GM19328 (cell line): ENCODE data around the gene ADAMTS19.

Source experiments
- ATAC-seq: cut with Tn5 transposase; IDR thresholded peaks from one replicate; pipeline ENCODE4 v1.9.1; 2021; ENCODE audit warnings: mild to moderate bottlenecking, moderate library complexity; ENCODE audit not compliant: unreplicated experiment

Gene ADAMTS19

GRCh38 chr5:129664336-129664937 lies 204.3 kb downstream of the ADAMTS19 start:
- ATAC-seq = no peak

DNA sequence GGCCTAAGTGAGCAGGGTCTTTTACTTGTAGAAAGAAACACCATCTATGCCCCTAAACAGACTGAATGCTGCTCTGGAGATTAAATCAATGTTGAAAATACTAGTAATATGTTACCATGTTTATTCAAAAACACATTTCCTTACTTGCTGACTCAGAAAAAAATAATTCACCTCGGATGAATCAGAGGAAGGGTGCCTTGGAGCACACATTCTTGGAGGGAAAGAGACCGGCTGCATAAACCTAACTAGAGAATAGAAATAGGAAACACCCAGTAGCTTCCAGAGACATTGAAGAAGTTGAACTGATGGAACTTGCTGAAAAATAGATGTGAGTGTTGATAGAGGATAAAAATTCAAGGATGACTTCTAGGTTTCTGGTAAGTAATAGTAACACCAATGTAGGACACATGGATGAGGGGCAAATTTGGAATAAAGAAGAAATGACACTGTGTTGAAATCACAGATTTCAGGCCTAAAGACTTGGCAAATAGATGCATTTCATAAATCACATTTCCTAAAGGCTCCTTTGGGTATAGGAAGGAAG lies 210.9 kb downstream of the ADAMTS19 start:
- no peak for ATAC-seq

DNA sequence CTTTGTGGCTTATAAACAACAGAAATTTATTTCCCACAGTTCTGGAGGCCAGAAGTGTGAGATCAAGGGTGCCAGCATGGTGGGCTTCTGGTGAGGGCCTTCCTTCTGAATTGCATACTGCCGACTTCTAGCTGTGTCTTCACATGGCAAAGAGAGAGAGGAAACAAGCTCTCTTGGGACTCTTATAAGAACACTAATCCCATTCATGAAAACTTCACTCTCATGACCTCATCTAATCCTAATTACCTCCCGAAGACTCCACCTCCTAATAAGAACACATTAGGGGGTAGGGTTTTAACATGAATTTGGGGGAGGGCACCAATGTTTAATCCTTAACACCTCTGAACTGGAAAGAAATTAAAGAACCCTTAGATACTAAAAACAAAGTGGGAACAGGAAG lies 211.9 kb downstream of the ADAMTS19 start:
- no peak for ATAC-seq

DNA sequence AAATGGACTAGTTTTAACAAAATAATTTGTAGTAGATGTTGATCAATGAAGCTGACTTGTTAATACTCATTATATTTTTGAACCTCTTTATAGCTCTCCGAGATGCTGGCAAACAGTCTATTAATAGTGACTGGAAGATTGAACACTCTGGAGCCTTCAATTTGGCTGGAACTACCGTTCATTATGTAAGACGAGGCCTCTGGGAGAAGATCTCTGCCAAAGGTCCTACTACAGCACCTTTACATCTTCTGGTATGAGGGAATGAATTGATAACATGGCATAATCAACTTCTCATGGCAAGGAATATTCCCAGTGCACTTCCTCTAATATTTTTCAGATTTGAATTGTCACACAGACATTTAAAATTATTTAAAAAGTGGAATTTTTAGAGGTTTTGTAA lies 219.6 kb downstream of the ADAMTS19 start:
- ATAC-seq = no peak

DNA sequence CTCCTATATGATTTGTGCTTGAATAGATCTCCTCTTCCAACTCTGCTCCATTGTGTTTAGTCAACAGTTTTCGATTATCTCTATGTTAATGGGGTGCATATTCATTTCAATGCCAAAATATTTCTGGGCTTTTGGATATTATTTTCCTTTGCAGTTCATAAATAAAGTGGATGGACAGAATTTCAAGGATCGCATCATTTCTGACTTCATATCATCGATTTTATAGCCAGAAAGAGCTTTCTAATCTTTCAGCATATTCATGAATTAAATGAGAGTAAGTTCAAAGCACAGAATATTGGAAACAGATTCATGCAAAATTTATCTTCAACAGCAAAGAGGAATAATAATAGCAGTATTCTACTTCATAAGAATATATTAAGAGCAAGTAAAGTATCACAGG lies 227.8 kb downstream of the ADAMTS19 start:
- no peak for ATAC-seq

DNA sequence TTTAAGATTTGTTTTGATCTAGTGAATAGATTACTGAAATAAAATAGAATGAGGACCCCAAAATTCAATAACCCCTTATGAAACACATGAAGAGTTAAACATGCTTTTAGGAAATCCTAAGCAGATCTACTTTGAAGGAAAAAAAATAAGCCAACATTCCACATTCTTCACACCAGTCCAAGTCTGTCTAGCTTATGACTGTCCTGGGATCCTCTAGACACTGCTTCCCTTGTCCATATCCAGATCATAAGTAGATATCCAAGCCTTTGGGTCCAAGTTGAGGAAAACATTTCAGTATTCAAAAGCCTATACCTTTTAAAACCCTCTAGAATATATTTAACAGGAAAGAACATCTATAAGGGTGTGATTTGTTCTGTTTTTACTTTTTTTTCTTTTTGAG lies 228.9 kb downstream of the ADAMTS19 start:
- no peak for ATAC-seq

DNA sequence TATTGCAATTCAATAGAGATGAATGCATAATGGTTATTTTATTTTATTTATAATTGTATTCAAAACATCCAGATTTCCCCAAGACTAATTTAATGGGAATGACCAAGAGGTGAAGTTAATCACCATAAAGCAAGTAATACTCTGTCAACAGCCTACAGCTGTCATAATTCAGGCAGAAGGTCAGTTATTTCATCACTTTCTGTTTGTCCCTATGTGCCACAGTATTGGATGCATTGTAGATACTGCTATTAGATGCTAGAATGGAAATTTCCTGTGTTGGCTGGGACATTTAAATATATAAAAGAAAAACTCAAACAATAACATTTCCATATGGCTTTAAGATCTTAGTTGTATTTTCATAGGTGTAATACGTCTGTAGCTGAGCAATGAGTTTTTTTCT lies 231.1 kb downstream of the ADAMTS19 start:
- no peak for ATAC-seq

DNA sequence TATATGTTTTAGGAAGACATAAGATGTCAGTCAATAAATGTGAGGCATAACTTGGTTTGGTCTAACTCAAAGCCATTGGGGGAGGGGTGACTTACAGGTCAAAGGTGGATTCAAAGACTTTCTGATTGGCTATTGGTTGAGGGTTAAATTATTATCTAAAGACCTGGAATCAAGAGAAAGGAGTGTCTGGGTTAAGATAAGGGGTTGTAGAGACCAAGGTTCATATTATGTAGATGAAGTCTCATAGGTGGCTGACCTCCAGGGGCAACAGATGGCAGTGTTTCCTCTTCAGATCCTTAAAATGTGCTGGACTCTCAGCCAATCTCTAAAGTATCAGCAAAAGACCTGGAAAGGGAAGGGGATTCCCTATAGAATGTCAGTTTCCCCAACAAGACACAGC lies 236.5 kb downstream of the ADAMTS19 start:
- ATAC-seq = no peak

- no peak for ATAC-seq
Measured at GRCh38 chr5:129698661-129699060, 238.6 kb downstream of the ADAMTS19 start.

DNA sequence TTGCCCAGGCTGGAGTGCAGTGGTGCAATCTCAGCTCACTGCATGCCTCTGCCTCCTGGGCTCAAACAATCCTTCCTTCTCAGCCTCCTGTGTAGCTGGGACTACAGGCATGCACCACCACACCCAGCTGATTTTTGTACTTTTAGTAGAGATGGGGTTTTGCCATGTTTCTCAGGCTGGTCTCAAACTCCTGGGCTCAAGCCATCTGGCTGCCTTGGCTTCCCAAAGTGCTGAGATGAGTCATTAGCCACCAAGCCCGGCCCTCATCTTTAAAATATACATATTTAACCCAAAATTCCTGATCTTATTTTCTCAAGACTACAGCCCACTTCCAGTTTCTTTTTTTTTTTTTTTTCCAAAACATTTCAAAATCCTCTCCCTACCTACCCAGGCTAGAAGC lies 256.1 kb downstream of the ADAMTS19 start:
- ATAC-seq = no peak

DNA sequence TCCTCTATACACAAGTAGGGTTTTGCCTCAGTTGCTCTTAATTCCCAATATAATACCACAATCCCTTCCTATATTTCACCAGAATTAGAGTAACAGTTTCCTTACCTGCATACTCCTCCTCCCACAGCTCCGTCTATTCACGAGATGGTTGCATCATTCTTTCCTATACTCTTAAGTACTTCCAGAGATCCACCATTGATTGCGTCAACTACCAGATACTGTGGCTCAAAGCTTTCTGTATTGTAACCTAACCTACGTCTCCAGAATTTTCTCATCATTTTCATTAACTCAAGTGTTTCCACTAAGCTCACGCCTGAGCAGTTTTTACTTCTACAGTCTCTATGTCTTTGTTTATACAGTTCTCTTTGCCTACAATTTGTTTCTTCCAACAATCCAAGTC lies 256.6 kb downstream of the ADAMTS19 start:
- ATAC-seq = no peak

DNA sequence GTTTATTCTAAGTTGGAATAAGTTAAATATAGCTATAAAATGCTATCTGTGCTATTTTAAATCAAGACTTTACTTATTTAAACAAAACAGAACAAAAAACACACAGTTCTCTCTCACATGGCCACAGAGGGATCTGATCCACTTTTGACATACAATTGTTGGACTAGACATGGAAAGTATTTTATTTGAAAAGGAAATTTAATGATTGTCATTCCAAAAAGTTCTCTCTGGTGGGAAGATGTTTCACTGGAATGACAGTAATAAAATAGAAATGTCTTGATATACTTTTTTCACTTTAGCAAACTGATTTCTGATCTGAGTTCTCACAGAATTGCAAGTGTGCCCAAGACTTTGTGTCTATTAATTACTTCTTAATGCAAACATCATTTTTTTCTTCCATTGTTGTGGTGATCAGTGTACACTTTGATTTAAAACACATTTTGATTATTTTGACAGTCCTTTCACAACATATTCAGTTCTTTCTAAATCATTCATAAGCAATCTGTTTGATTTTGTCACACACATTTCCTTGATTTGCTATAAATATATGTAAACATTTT lies 257.7 kb downstream of the ADAMTS19 start:
- ATAC-seq = no peak

GRCh38 chr5:129718471-129719090 lies 258.5 kb downstream of the ADAMTS19 start:
- no peak for ATAC-seq

DNA sequence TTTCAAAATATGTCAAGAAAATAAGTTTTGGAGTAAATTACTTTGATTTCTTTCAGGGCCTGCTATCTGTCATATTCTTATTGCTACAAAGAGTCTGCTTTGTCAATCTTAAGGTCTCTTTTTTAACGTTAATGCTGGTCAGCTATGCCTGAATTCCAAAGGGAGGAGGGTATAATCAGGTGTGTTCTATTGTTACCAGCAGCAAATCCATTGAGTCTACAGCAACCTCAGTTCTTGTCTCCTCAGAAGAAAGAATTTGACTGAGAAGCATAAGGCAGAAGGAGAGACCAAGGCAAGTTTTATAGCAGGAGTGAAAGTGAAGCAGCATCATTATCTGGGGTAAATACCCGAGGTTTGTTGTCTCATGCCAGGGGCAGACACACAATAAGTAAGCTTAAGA lies 264.1 kb downstream of the ADAMTS19 start:
- ATAC-seq = no peak

DNA sequence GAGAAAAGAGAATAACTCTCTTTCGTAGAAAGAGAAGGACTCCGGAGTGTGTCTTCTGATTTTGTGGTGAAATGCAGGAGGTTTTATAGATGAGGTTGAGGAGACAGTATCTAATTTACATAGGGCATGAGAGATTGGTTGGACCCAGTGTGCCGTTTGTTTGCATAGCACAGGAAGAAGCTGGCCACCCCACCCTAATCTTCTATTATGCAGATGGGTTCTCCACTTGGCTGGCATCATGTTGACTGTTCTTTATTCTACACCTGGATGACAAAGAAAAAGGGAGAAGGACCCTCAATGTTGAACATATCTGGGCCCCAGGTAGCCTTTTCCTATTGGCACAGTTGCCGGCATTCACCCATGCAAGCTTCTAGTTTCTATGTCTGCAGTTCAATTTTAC lies 264.5 kb downstream of the ADAMTS19 start:
- ATAC-seq = no peak

DNA sequence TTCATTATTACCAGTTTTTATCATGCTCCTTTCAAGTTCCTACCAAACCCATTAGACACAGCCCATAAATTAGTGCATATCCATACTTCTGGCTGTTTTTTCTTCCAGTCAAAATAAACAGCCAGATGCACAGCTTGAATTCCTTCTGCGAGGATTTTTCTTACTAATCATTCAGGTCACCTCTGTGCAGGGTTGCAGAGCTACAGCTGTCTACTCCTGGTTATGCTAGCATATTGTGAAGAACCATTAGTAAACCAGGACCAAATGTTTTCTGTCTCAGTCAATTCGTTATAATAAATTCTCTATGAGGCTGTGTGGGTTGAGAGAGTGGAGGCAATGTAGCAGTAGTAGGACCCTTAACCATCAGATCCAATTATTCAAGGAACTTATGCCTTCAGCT lies 279.7 kb downstream of the ADAMTS19 start:
- ATAC-seq = no peak

DNA sequence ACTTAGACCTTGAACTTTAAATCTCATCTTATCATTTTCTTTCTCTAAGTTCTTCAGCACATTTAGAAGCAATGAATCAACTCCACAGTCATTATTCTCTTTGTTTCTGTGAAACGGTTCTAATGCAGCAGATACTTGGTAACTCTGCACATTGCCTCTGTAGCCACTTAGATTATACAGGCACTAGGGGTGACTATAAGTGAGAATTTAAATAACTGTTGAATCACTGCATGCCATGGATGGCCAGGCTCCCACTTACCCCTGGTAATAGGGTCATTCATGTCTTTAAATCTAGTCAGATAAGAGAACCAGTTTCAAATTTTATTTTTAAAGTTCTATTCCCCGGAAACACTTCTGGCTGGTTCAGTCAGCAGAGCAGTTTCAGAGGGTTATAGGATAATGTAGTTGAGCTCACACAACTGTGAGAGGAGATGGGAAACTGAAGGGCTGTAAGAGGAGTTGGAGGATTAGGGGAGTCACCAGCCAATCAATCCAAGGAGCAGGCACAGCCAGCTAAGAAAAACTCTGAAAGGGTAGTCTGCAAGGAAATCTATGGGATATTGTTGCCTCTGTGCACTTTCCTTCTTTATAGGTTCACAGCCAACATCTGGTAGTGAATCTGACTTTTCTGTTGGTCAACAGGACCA lies 283.6 kb downstream of the ADAMTS19 start:
- no peak for ATAC-seq

DNA sequence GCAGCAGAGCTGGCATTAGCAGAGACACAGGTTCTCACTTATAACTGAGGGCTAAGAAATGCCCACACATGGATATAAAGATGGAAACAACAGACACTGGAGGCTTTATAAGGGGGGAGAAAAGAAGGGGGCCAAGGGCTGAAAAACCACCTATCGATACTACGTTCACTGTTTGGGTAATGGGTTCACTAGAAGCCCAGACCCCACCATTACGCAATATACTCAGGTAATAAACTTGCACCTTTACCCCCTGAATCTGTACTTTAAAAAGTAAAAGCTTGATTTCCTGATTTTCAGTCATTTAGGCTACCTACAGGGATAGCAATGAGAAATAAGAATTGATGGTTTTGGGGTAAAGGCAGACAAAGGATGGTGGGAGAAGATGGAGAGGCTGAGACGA lies 285.9 kb downstream of the ADAMTS19 start:
- ATAC-seq = no peak

- no peak for ATAC-seq
Measured at GRCh38 chr5:129746876-129747275, 286.8 kb downstream of the ADAMTS19 start.

- ATAC-seq = no peak
Measured at GRCh38 chr5:129747572-129748407, 287.7 kb downstream of the ADAMTS19 start, which contains the start of gene MINAR2. TSS of gene MINAR2 (plus strand) at chr5:129748094. CDS start at chr5:129748191, 97 bp downstream.
